Activated CD8-positive, alpha-beta memory T cell treated with anti-CD3 and anti-CD28 coated beads, Interleukin-2, amount 50 U/mL, for 1 hour (primary cell): ENCODE data around the gene RAMAC.
"Not testable (repeated sequence)": the region's sequence is repeated elsewhere in the genome, so short reads cannot be mapped to it uniquely, and the experiment has no call there.

ENCODE experiments used
- DNase-seq: peaks from one replicate; pipeline ENCODE4 v3.0.0-alpha.2; 2020; ENCODE audit errors: extremely low read depth

RAMAC gene

GRCh38 chr15:83012636-83013035 is 26.6 kb downstream of the RAMAC start:
- DNase-seq: no peak

- DNase-seq: no peak
Observed at GRCh38 chr15:83014205-83014653, 28.2 kb downstream of the RAMAC start.

- DNase-seq: no peak
Observed at GRCh38 chr15:83015361-83015760, 29.4 kb downstream of the RAMAC start.

- no peak for DNase-seq
Observed at GRCh38 chr15:83016906-83017305, 30.9 kb downstream of the RAMAC start.

- DNase-seq: no peak
Observed at GRCh38 chr15:83018436-83018835, 32.4 kb downstream of the RAMAC start.

GRCh38 chr15:83030021-83030420 is 44.0 kb downstream of the RAMAC start:
- DNase-seq: no peak

- DNase-seq: not testable (repeated sequence)
Observed at GRCh38 chr15:83031234-83031633, 45.2 kb downstream of the RAMAC start.

GRCh38 chr15:83036253-83036652 is 50.2 kb downstream of the RAMAC start:
- DNase-seq: no peak

- no peak for DNase-seq
Observed at GRCh38 chr15:83039206-83039605, 53.2 kb downstream of the RAMAC start.
